CD4-positive, alpha-beta memory T cell (primary cell): ENCODE measurements around the gene CDK11A. TPM values are rescaled to one million over a fixed set of nuclear protein-coding genes. Genes with fewer than 3 reads are reported as not detected.
"Not testable (repeated sequence)": the region's sequence is repeated elsewhere in the genome, so short reads cannot be mapped to it uniquely, and the experiment has no call there.

Experiments
- CTCF ChIA-PET: fragments of 350-600 bp; sonication (Branson Sonifier 250); formaldehyde crosslinking; loops from one replicate; lab custom pipeline; 2021; ENCODE audit warnings: inconsistent platforms; ENCODE audit not compliant: partially characterized antibody; lab: Charles Lee
- POLR2A ChIA-PET: fragments of 350-600 bp; sonication (Branson Sonifier 250); formaldehyde crosslinking; loops from one replicate; lab custom pipeline; 2021; ENCODE audit not compliant: partially characterized antibody; lab: Charles Lee
- DNase-seq, 5 donors: peaks; one replicate each; pipeline versions ENCODE4 v3.0.0 to v3.0.0-alpha.2; 2020 to 2022; ENCODE audit warnings: mixed read lengths in 1 of 5
- H3K27ac ChIP-seq: one replicate; pipeline ENCODE4 v1.7.0; 2013; ENCODE audit warnings: low read depth, low read length
- H3K27me3 ChIP-seq: 2 replicates; pipeline ENCODE4 v1.7.0; 2013; ENCODE audit warnings: mild to moderate bottlenecking, low read length, moderate library complexity; ENCODE audit not compliant: insufficient read depth
- H3K36me3 ChIP-seq: 2 replicates; pipeline ENCODE4 v1.7.0; 2013; ENCODE audit warnings: mild to moderate bottlenecking, low read length, moderate library complexity; ENCODE audit not compliant: insufficient read depth
- H3K4me1 ChIP-seq: 2 replicates; pipeline ENCODE4 v1.7.0; 2013; ENCODE audit warnings: mild to moderate bottlenecking, low read length, moderate library complexity; ENCODE audit not compliant: insufficient read depth
- H3K4me3 ChIP-seq, 2 donors: one replicate each; pipeline ENCODE4 v1.7.0; 2013; ENCODE audit warnings: low read length in 2 of 2, mild to moderate bottlenecking in 1 of 2
- H3K9me3 ChIP-seq, 2 donors: one replicate each; pipeline ENCODE4 v1.7.0; 2013; ENCODE audit warnings: low read length in 2 of 2, control low read depth in 1 of 2; ENCODE audit not compliant: control insufficient read depth in 1 of 2
- H3K27ac Mint-ChIP-seq, 7 donors: one replicate each; pipeline ENCODE4 v1.8.0; 2020 to 2021; ENCODE audit warnings: mixed read lengths in 7 of 7, mild to moderate bottlenecking in 6 of 7, inconsistent platforms in 3 of 7, moderate library complexity in 3 of 7
- H3K27me3 Mint-ChIP-seq, 2 donors: one replicate each; pipeline ENCODE4 v1.8.0; 2020 to 2021; ENCODE audit warnings: mixed read lengths in 2 of 2
- H3K36me3 Mint-ChIP-seq, 2 donors: one replicate each; pipeline ENCODE4 v1.8.0; 2020 to 2021; ENCODE audit warnings: mixed read lengths in 2 of 2, inconsistent platforms in 1 of 2, mild to moderate bottlenecking in 1 of 2
- H3K4me1 Mint-ChIP-seq, 4 donors: one replicate each; pipeline ENCODE4 v1.8.0; 2020 to 2021; ENCODE audit warnings: mixed read lengths in 4 of 4, mild to moderate bottlenecking in 1 of 4
- H3K4me3 Mint-ChIP-seq, 8 donors: one replicate each; pipeline ENCODE4 v1.8.0; 2020 to 2021; ENCODE audit warnings: mixed read lengths in 8 of 8, mild to moderate bottlenecking in 7 of 8, moderate library complexity in 6 of 8, inconsistent platforms in 3 of 8
- H3K9me3 Mint-ChIP-seq, 8 donors: one replicate each; pipeline ENCODE4 v1.8.0; 2020 to 2021; ENCODE audit warnings: mixed read lengths in 8 of 8, mild to moderate bottlenecking in 5 of 8, inconsistent platforms in 3 of 8, moderate library complexity in 1 of 8
- intact Hi-C: fragments of 100-400 bp; cut with micrococcal nuclease; formaldehyde crosslinking; loops from one replicate; pipeline ENCODE4 v1.15.1; 2023
- polyA plus RNA-seq, 2 donors: library from polyadenylated mRNA; unstranded; fragments of 300-500 nt; fragmentation: Illumina TruSeq; gene quantifications; one replicate each; pipeline ENCODE4 v1.2.3, GENCODE V29; 2021
- total RNA-seq, 2 experiments: library from RNA; stranded (reverse); gene quantifications; one replicate each; pipeline ENCODE4 v1.2.3, GENCODE V29; 2021

CDK11A gene
- total and polyA plus RNA-seq, 4 experiments from 2014 or later, result 7.2 to 162 (median 86.1) TPM

- H3K36me3 ChIP-seq, H3K9me3 ChIP-seq, H3K9me3 Mint-ChIP-seq, H3K36me3 Mint-ChIP-seq, H3K27me3 Mint-ChIP-seq, H3K4me1 ChIP-seq, H3K4me3 ChIP-seq, H3K27me3 ChIP-seq: not testable (repeated sequence)
- intact Hi-C loops, result loop anchor here (10.0 kb wide), 1 partner anchor 51 kb away; the partner anchor contains the start of gene SLC35E2B
- peak overlapping the region; percentile 69 for H3K27ac ChIP-seq
- ChIA-PET CTCF (interaction anchor here (0.9 kb wide), 1 partner anchor 14 kb away, joined by 3 read pairs; no protein-coding TSS in a partner anchor), POLR2A (interaction anchor here (0.6 to 0.7 kb wide), 5 partner anchors 17 to 164 kb away, joined by 3 to 7 read pairs (median 3); no protein-coding TSS in a partner anchor)
- H3K4me1 Mint-ChIP-seq, result peaks cover 6 to 23% (median 10%) of the 10 kb centered on the region in 4 donors
- H3K4me3 Mint-ChIP-seq, result peak overlapping the region in 6 of 8 donors; percentile 54 to 88 (median 76)
- peak; percentile 69 to 97 (median 93) for DNase-seq
- H3K27ac Mint-ChIP-seq, result peak overlapping the region in 6 of 7 donors; percentile 52 to 96 (median 91)
These were observed 21.8 kb upstream of the CDK11A start for GRCh38 chr1:1745651-1746565.

- Mint-ChIP-seq H3K27ac (peak overlapping the region in 6 of 7 donors; percentile 41 to 83 (median 68)), H3K4me3 (peak overlapping the region in 5 of 8 donors; percentile 23 to 77 (median 51)), H3K4me1 (peaks cover 1 to 14% (median 9%) of the 10 kb centered on the region in 4 donors)
- H3K27me3 ChIP-seq, H3K9me3 ChIP-seq, DNase-seq, H3K27ac ChIP-seq, H3K9me3 Mint-ChIP-seq, H3K36me3 Mint-ChIP-seq, H3K4me1 ChIP-seq, H3K27me3 Mint-ChIP-seq, H3K4me3 ChIP-seq, CTCF ChIA-PET, H3K36me3 ChIP-seq: not testable (repeated sequence)
- intact Hi-C loops, result loop anchor here (10.0 kb wide), 1 partner anchor 48 kb away; the partner anchor contains the start of gene SLC35E2B
- POLR2A ChIA-PET, result interaction anchor here (0.6 to 0.9 kb wide), 2 partner anchors 16 to 167 kb away, joined by 4 read pairs; no protein-coding TSS in a partner anchor
These were observed 18.4 kb upstream of the CDK11A start for GRCh38 chr1:1742529-1742928.

DNA sequence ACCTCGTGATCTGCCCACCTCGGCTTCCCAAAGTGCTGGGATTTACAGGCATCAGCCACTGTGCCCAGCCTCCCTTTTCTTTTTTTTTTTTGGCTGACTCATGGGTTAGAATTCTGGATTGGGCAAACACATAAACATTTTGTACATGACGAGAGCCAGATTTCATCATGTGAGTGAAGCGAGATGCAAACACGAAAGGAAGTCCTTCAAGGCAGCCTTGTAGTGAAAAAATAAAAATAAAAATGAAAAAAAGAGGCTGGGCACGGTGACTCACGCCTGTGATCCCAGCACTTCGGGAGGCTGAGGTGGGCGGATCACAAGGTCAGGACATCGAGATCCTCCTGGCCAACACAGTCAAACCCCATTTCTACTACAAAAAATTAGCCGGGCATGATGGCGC, 16.9 kb upstream of the CDK11A start:
- CTCF ChIA-PET, H3K9me3 Mint-ChIP-seq, H3K27me3 Mint-ChIP-seq, H3K27me3 ChIP-seq, H3K4me1 ChIP-seq, H3K9me3 ChIP-seq, H3K27ac Mint-ChIP-seq, DNase-seq, POLR2A ChIA-PET, H3K36me3 Mint-ChIP-seq, H3K4me3 ChIP-seq, H3K36me3 ChIP-seq, H3K27ac ChIP-seq, H3K4me3 Mint-ChIP-seq: not testable (repeated sequence)
- intact Hi-C loops, result loop anchor here (10.0 kb wide), 1 partner anchor 46 kb away; the partner anchor contains the start of gene SLC35E2B
- H3K4me1 Mint-ChIP-seq, result peaks cover 1 to 14% (median 9%) of the 10 kb centered on the region in 4 donors

DNA sequence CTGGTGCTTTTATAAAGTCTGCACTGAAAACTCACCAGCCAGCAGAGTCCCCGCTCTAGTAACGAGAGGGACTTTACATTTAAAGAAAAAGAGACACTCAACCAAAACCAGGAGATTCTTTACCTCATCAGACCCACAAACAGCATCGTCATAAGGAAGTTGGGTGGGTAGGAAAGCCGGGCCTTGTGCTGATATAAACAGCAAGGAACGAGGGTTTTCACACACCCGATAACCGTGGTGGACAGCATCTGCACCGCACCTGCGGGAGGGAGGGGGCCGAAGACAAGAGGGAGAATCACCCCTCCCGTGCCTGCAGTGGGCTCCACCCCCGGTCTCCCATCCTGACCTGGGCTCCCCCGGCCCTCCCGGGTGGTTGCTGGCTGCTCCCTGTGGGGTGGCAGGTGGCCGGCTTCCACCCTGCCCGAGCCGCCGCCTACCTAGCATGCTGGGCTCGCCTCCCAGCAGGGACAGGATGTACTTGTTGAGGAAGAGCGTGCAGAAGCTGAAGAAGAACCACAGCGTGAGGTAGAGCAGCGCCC, 14.7 kb upstream of the CDK11A start:
- CTCF ChIA-PET, H3K27me3 Mint-ChIP-seq, H3K27ac ChIP-seq, H3K27me3 ChIP-seq, DNase-seq, POLR2A ChIA-PET, H3K9me3 Mint-ChIP-seq, intact Hi-C loops, H3K4me1 ChIP-seq, H3K9me3 ChIP-seq, H3K4me3 Mint-ChIP-seq, H3K4me3 ChIP-seq, H3K36me3 ChIP-seq, H3K27ac Mint-ChIP-seq: not testable (repeated sequence)
- H3K36me3 Mint-ChIP-seq, result peaks cover 9 to 10% of the 10 kb centered on the region in 2 donors
- peaks cover 2 to 15% (median 9%) of the 10 kb centered on the region in 4 donors for H3K4me1 Mint-ChIP-seq

DNA sequence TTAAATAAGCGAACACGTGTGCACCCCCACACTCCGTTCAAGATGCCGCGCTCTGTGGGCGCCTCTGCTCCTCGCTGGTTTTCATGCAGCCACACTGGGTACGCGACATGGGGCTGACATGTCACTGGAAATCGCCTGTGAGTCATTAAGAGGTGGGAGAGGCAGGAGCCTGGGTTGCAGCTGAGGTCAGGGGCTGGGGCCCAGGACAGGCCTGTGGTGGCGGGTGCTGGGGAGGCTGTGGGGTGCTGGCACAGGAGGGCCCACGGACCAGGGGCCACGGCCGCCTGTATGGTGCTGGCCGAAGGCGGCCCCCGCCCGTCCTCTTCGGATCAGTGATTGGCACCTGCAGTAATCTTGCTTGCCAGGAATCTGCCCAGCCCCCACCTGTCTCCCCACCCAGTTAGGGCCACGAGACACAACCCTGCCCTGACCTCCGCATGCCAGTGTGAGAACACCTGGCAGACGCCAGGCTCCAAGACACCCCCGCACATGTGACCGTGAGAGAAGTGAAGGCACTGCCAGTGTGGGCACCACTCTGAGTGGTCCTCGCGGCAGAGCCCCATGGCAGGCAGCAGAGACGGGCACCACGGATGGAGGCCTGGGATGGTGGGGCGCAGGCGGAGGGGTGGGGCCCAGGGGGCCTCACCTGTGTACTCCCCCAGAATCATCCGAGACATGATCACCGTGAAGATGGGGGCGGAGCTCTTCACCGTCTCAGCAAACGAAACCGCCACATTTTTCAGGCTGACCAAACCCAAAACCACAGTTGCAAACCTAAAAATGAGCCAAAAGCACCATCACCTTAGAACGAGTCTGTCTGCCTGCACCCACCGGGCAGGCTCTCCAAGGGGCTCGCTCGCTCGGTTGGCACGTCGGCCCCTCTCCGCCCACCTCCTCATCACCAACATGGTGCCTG, 13.8 kb upstream of the CDK11A start:
- peak overlapping the region in 3 of 7 donors; percentile 10 to 80 (median 77) for H3K27ac Mint-ChIP-seq
- H3K4me3 Mint-ChIP-seq, H3K36me3 ChIP-seq, POLR2A ChIA-PET, DNase-seq, H3K4me1 ChIP-seq, H3K4me3 ChIP-seq, H3K27ac ChIP-seq, H3K27me3 Mint-ChIP-seq, intact Hi-C loops, CTCF ChIA-PET, H3K9me3 Mint-ChIP-seq, H3K9me3 ChIP-seq, H3K27me3 ChIP-seq: not testable (repeated sequence)
- peaks cover 2 to 10% (median 8%) of the 10 kb centered on the region in 4 donors for H3K4me1 Mint-ChIP-seq
- peaks cover 9 to 12% of the 10 kb centered on the region in 2 donors for H3K36me3 Mint-ChIP-seq

DNA sequence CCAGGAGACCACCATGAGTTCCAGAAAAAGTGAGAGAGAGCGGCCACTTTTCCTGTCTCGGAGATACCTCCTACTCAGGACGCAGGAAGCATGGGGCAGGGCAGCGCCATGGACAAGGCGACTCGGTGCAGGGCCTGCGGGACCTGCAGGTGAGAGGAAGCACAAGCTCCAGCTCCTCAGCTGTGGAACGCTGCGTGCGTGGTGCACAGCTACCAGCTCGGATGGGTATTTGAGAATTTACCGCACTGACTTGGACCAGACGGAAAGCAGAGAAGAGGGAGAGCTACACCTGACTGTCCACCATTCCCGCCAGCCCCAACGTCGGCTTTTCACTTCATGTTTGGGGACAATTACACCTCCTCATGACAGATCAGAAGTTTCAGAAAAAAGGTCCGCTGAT, 8.2 kb upstream of the CDK11A start:
- Mint-ChIP-seq H3K27ac (peak overlapping the region in 2 of 7 donors; percentile 13 to 83), H3K9me3 (no peaks in the 10 kb centered on the region), H3K27me3 (no peaks in the 10 kb centered on the region), H3K4me1 (peaks cover 7 to 25% (median 12%) of the 10 kb centered on the region in 4 donors), H3K4me3 (no peak overlapping the region), H3K36me3 (peaks cover 15 to 20% of the 10 kb centered on the region in 2 donors)
- Histone ChIP-seq H3K4me3 (no peak overlapping the region), H3K27ac (no peak overlapping the region), H3K27me3 (no peaks in the 10 kb centered on the region), H3K36me3 (peaks cover 8% of the 10 kb centered on the region), H3K9me3 (no peaks in the 10 kb centered on the region), H3K4me1 (peaks cover 24% of the 10 kb centered on the region)
- no peak for DNase-seq
- ChIA-PET CTCF (interaction anchor here (0.9 kb wide), 1 partner anchor 14 kb away, joined by 3 read pairs; no protein-coding TSS in a partner anchor), POLR2A (no interaction called here)
- intact Hi-C loops, result no loop called here
